GM19023 (cell line): Measurements from ENCODE around the gene COL25A1.

Experiments used
- ATAC-seq: cut with Tn5 transposase; IDR thresholded peaks from one replicate; pipeline ENCODE4 v1.9.1; 2021; ENCODE audit warnings: mild to moderate bottlenecking, moderate library complexity; ENCODE audit not compliant: unreplicated experiment

COL25A1 gene

DNA sequence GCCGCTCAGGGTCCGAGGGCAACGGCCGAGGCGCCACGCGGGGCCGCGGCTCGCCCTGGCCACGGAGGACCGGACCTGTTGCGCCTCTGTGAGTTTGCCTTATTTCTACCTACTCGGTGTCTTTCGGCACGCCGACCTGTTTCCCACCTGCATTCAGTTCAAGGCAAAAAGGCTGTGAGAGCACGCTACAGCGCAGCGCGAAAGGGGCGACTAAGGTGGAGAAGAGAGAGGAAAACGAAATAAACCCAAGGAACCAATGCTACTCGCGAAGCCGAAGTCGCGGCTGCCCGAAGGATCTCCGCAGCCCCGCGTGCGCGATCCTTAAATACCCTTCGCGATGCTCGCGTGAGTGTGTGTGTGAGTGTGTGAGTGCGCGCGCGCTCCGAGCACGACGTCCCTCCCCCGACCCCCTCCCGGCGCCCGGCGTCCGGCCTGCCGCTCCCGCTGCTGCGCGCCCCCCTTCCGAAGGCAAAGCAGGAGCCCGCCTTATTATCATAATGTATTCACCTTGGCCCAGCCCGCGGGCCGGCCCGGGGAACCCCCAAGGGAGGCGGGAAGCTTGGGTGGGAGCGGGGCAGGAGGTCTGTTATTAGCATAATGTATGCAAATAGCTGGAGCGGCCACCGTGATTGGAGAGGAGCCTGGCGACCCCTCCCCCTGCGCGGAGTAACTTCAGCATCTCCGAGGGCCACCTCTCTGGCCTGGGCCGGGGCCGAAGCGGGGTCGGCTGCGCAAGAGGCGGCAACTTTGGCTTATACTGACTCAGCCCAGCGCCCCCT lies at the start of gene COL25A1:
TSS of gene COL25A1 (minus strand) at position 298 of the 779 bp plus-strand sequence.
- ATAC-seq, result peak; percentile 43

DNA sequence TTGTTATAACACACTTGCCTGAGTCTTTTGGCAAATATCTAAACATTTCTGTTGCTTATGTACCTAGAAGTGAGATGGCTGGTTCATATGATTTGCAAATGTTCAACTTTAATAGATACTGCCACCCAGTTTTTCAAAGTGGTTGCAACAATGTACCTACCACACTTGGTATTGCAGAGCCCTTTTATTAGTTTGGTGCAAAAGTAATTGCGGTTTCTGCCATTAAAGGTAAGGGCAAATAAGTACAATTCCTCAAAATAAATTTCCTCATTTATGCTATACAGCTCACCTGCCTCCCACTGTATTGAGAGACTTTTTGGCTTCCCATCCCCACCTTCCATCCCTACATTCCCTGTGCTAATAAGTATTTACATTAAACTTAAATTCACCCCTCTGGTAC lies 47.7 kb upstream of the COL25A1 start:
- ATAC-seq, result no peak

DNA sequence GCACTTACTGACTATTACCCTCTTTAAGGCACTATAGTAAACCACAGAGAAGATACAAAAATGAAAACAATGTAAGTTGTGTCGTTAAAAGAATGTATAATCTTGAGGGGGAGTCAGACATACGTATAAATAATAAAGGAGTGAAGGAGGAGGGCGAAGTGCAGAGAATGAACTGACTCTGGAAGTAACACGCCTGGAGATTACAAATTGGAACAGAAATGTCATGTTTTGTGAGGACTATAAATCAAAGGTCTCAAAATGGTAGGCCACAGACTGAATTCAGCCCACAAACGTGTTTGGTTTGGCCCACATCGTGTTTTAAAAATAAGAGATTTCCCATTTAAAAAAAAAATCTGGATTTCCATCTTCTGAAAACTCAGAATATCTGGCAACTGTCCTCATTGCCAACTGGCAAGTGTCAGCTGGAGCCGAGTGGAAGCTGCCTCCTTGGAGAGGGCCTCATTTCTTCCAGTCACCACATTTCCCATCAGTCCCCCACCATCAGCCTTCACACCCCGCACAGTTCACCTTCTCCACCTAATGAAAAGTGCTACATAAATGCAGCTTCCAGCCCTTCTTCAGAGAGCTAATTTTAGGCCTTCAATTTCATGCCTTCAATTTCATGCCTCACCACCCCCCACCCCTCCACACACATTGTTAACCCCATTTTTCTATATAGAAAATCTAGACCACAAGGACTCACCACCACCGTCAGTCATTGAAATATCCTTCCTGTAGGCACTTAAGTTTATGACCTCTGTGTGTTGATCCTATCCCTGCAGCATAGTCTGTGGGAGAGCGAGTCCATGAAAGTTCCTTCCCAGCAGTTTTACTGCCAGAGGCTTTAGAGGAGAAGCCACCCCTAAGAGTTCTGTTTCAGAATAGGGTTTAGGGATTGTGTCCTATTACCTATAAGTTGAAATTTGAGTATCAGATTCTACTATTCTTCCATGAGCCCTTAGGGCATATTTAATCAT lies 32.0 kb upstream of the COL25A1 start:
- no peak for ATAC-seq

DNA sequence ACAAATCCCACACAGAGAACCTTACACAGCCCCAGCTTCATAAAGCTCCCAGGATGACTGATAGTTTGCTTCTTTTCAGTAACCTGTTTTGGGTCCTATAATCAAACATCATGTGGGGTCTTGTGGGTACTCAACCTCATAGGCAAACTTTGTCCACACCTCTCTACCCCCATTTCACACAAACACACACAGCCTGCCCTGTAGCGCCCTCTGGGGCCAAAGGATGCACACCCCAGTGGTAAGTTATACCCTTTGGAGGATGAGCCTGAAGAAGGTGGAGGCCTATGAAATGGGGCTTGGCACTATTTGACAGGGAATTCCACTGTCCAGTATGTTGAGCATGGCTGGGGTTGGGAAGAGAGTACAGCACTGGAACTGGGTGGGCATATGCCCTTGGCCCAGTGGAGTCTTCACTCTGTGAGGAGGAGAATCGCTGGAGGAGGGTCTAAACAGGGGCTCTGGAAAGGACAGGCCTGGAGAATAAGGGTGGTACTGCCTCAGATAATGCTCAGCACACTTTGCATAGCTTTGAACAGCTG lies 30.5 kb upstream of the COL25A1 start:
- no peak for ATAC-seq

DNA sequence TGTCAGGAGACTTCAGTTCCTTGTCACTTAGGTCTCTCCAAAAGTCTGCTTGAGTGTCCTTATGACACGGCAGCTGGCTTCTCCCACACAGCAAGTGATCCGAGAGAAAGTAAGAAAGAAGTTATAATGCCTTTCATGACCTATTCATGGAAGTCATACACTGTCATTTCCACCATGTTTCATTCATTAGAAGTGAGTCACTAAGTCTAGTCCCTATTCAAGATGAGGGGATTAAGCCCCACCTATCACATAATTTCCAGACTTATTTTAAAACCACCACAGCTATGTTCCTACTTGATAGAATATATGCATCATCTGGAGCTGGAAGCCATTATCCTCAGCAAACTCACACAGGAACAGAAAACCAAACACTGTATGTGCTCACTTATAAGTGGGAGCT lies 25.2 kb upstream of the COL25A1 start:
- ATAC-seq, result no peak

DNA sequence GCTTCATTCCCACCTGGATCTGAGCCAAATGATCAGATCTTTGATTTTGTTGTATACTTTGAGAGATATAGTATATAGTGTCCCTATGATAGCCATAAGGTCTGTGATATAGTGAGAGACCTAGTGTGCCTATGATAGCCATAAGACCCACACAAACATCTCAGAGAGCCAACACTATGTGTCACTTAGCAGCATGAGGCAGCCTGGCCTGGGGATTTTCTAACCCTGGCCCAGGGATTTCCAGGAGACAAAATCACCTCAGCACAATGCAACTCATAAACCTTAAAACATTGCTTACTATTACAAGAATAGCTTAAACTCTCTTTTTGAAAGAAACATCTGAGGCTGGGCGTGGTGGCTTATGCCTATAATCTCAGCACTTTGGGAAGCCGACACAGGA lies 23.2 kb upstream of the COL25A1 start:
- ATAC-seq, result no peak

DNA sequence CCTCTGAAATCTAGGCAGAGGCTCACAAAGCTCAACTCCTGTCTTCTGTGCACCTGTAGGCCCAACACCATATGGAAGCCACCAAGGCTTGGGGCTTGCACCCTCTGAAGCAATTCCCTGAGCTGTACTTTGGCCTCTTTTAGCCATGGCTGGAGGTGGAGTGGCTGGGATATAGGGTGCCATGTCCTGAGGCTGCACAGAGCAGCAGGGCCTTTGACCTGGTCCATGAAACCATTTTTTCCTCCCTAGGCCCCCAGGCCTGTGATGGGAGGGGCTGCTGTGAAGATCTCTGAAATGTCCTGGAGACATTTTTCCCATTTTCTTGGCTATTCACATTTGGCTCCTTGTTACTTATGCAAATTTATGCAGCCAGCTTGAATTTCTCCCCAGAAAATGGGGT lies 20.9 kb upstream of the COL25A1 start:
- ATAC-seq, result no peak

DNA sequence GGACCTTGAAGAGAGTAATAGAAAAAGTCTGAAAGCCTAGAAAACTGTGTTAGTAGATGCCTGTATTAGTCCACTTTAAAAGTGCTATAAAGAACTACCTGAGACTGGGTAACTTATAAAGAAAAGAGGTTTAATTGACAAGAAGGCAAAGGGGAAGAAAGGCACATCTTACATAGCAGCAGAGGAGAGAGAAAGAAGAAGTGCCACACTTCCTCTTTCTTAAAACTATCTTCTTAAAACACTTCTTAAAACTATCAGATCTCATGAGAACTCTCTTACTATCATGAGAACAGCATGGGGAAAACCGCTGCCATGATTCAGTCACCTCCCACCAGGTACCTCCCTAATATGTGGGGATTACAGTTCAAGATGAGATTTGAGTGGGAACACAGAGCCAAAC lies 18.8 kb upstream of the COL25A1 start:
- no peak for ATAC-seq

DNA sequence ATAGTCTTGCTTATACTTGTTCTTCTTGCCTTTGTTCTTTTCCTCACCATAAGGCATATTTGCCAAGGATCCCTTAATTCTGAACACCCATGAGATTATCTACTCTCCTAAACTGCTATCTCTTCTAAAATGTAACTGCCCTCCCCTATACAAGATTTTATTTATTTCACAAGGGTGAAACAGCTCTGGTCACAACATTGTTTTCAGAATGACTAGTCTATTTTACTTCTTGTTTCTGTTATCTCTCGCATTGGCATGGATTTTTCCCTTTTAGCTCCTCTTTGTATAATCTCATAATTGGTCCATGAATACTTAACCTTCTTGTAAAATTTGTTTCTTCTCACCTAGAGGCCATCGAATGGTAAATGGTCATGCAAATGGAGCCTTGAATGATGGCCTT lies 17.2 kb upstream of the COL25A1 start:
- no peak for ATAC-seq

DNA sequence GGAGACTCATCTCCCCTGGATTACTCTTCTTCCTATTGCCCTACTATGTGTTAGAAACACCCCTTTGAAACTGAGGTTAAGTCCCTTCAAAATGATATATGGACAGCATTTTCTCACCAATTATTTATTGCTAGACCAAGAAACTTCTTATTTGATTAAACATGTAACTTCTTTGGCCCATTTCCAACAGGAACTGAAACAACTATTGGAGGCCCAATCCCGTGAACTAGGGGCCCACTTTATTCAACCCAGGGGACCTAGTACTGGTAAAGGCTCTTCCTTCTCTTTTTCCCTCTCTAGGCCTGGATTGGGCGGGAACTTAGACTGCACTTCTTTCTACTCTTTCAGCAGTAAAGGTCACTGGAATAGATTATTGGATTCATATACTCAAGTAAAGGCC lies 16.7 kb upstream of the COL25A1 start:
- no peak for ATAC-seq

DNA sequence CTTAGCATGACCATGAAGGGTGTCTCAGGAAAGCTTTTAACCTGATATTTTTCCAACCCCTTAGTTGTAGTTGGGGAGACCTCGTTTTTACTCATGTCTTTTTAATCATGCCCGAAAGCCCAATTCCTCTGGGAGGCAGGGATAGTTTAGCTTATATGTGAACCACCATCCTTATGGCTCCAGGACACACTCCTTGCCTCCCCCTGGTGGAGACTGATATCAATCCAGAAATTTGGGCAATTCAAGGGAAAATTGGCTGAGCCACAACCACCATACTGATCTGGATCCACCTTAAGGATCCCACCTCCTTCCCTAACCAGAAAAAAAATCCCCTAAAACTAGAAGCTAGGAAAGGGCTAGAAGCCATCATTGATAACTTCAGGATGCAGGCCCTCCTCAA lies 13.4 kb upstream of the COL25A1 start:
- ATAC-seq, result no peak

DNA sequence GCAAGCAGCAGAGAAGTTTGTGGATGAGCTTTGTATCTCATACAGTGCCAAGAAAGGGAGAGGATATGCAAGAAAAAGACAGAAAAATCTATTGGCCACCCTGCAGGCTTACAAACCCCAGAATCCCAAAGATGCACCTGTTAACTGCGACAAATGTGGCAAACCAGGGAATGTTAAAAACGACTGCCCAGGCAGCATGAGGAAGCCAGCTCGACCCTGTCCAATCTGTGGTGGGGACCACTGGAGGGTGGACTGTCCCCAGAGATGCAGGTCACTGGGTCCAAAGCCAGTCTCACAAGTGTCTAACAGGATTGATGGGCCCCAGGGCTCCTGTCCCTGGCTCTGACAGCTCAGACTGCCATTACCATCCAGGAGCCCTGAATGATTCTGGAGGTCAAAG lies 12.9 kb upstream of the COL25A1 start:
- no peak for ATAC-seq

DNA sequence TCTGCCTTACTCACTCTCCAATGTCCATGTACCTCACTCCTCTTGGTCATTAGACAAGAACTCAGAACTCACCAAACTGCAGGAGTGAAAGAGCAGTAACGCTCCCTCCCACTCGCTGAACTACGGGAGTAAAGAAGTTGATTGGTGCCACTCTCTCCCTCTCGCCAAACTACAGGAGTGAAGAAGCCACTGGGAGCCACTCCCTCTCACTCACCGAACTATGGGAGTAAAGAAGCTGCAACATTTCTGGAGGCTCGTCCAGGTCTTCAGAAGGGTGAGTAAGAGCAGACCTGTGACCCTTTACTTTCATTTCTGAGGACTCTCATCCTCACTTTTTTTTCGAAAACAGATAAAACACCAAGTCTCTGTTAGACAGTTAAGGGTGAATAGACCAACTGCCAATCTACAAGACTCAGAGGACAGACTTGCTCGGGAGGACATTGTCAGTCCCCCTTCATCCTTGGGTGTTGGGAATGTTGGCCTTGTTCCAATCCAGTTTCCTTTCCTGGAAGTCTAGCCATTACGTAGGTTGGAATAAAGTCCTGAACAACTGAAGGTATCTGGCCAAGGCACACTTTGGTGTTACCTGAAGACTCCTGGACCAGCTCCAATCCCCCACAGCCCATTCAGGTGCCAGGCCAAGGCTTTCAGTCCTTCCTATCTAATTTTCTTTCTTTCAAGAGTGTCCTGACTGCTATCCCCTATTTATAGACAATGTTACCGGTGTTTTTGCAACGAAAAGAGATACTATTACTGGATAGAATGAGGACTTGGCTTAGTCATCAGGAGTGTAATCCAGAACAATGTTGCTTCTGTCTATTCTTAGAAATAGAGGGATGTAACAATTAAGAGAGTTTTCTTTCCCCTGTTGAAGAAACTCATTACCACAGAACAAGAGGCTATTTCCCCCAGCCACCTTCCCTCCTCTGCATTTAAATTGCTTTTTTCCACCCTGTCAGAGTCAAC lies 11.0 kb upstream of the COL25A1 start:
- ATAC-seq, result no peak

DNA sequence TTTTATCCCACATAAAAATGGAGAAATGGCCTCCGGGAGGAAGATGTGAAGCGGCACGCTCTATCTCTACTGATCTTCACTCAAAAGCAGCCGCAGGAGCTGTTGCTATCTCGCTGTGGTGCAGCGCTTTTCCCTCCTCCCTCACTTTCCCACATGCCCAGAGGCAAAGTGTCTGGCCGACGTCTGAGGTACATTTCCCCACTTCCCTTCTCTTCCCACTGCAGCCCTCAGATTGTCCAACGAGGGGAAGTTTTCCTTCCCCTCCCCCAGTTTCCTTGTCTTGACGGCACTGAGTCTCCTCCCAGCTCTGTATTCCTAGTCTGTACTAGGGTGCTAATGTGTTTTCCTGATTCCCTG lies 660 bp upstream of the COL25A1 start:
- ATAC-seq, result no peak

DNA sequence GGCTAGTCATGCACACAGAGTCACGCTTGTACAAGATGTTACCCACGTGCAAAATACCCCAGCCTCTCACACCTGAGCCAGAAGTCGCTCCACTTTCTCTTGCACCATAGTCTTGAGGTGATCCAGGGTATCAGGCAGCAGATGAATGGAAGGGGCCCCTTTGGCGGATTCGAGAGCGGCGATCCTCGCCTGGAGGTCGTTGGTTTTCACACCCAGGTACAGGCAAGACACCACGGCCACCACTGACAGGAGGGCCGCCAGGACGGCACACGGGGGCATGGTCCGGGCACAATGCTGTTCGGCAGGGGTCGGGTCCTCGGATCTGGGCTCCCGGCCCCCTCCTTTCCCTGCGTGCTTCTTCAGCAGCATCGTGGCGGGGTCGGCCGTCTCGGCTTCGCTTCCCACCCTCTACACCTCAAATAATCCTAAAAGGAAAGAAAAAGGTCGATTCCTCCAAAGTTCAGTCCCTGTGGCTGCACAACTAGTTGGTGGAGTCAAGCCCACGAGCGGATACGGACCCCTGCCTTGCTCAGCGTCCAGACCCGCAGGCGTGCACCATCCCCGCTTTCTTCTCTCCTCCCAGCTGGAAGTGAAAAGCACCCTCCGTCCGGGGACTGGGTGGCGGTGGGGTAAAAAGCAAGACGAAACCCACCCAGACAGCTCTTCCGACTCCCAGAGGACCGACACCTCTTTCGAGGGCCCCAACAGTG lies 652 bp downstream of the COL25A1 start:
- no peak for ATAC-seq

DNA sequence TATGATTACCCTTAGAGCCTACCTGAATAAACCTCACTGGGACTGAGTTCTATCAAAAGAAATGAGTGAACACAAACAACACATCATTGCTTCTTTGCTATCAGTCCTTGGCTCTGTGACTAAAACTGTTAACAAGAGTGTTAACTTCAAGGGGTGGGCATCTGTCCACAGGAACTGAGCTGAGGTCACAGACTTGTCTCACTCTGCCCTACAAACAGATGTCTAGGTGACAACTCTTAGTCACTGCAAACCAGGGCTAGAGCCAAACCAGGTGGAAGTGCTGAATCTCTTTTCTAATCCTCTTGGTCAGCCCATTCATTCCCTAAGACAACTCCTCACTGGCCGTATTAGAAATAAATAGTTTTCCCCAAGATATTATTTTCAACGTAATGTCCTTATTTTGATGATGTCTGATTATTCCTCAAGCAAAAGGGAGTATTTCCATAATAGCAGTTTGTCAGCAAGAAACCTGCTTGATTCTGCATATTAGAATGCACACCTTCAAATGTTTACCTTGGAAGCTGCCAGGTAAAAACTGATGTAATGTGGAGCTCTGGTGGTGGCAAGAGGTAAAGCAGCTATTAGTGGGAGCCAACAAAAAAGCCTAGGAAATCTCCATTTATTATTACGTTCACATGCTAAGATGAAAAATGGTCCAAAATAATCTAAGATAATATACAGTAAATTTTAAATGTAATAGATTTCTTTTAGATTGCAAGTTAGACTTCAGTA lies 4.0 kb downstream of the COL25A1 start:
- no peak for ATAC-seq

DNA sequence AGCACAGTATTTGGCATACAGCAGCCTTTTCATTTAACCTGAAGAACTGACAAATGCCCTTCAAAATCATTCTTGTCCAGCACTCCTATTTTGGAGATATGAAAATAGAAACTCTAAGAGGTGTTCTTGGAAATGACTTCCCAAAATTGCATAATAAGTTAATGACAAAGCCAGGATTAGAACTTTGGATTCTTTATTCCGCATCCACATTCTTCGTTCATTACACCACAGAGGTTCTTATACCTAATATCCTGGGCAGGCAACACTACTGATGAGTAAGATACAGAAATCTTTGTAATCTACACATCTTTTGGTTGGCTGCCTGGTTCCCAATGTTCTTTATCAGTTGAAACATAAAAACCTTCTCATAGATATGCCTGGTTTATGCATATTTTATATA lies 5.9 kb downstream of the COL25A1 start:
- no peak for ATAC-seq

DNA sequence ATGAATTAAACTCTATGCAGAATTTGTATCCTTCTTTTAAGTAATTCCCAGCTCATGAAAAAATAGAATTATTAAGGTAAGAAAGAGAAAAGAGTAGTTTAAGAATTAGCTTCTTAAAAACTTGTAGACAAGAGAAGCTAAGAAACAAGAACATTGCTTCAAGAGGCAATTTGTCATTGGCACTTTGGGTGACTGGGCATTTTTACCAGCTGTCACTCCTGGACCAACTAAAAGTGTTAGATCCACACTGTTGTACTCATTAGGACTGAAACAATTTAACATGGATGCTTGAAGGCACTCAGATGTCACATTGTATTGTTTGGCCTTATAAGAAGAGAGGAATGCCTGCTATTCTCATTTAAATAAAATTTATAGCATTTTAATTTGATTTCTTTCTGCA lies 7.4 kb downstream of the COL25A1 start:
- no peak for ATAC-seq

DNA sequence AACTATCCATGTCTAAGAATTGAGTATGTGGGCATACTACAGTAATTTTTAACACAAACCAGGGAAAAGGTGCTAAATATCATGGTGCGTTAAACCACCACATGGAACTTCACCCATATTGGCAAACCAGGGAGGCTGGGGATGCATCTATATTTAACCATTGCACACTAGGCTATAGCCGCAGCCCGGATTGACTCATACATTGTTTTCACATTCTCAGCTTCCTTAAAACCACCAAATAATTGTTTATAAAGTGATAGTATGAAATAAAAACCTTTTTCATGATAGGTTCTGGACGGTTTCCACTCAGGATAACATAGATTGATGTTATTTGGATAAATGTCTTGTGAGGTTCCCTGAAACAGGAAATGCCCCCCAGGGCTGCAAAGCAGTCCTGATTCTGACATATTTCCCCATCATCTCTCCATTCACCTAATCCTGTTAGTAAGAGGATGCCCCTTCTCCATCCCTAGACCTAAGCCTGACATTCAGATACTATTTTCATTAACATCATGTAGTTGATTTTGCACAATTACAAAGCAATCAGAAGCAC lies 7.9 kb downstream of the COL25A1 start:
- ATAC-seq, result no peak
